Measurements from ENCODE around the gene XIRP2.
"Not testable (repeated sequence)": the region's sequence is repeated elsewhere in the genome, so short reads cannot be mapped to it uniquely, and the experiment has no call there.

The XIRP2 gene

DNA sequence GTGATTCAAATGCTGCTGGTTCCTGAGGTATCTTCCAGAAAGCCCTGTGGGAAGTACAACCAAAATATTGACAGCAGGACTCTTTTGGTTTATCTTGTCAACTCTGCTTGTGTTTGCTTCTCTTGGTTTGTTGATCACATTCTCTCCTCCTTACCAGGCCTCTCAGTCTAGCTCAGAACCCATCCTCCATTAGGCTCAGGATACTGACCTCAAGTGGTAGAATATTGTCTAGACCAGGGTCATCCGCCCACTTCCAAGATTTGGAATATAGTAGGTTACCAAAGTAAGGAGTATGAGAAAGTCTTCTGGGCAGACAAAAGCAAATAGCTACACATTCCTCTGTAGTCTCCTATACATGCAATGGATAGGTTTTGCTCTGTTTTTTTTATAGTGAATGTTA is 56.6 kb downstream of the XIRP2 start:
- DNase-seq, result no peak

DNA sequence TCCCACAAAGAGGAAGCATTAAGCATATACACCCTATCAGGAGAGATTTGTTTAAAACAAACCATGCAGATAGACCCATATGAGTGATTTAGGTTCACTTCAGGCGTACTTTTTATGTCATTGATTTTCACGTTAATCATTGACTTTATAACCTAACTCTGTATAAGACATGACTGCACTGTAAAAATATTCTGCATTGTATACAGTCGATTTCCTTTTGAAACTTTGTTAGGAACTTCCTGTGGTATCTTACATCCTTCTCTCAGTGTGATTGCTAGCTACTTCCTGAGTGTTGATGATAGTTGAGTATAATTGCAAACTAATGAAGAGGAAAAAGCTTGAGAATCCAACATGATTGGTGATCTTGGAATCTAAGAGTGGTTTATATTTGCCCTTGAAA is 69.4 kb downstream of the XIRP2 start:
- DNase-seq, result no peak

DNA sequence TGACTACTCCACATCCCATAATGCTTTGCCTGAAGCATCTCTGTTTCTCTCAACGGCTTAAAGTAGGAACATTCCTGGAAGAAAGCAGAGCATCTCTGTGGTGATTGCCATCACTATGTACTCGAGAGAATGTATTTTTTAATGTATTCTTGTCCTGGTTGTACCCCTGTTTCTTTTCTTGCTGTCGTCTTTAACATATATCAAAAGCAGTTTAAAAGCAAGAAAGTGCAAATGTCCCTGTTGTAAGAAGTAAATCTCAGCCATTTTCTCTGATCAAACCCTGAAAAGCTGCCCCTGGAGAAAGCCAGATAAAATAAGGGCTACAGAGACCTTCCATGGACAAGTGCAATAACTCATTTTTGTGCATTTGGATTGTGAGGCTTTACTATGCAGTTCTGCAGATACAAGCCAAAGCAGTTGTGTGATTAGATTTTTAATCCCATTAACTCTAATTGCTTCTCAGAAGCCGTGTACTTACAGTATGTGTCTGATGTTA is 70.8 kb downstream of the XIRP2 start:
- DNase-seq, result no peak

DNA sequence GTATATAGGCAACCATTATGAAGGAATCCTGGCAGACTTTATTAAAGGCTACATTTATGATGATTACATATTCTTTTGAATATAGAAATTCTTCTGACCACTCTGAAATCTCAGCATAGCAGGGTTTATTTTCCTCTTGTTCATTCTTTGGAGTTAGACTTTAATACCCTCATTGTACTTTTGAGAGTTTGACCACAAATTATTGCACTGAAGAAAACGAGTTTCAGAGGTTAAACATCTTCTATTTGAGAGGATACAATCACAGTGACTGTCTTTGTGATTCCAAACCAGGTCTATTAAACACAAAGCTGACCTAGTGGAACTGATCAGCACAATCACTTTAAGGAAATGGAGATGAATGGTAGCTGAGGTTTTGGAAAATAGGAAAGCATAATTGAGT is 71.3 kb downstream of the XIRP2 start:
- DNase-seq, result no peak

DNA sequence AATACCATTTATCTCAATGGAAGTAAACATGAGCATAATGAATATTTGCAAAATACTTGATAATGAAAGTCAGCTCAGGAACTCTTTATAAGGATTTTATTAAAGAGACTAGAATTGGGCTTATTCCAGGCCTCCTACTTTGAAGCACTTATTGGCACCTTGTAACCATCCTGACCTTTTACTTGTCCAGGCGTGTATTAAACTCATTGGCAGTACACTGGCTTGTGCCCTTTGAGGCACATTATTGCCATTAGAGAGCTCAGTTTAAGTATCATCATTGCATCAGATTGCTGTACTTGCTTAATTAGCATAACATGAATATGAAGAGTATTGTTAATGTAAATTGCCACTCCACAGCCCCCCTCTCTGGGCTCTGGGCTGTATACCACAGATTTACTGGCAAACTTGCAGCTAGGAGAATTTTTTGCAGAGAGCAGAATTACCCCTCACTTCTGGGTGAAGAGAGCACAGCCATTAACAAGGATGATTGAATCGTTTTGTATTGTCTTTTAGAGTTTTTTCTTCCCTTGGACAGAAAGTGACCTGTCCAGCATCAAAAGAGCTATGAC is 72.5 kb downstream of the XIRP2 start:
- no peak for DNase-seq

DNA sequence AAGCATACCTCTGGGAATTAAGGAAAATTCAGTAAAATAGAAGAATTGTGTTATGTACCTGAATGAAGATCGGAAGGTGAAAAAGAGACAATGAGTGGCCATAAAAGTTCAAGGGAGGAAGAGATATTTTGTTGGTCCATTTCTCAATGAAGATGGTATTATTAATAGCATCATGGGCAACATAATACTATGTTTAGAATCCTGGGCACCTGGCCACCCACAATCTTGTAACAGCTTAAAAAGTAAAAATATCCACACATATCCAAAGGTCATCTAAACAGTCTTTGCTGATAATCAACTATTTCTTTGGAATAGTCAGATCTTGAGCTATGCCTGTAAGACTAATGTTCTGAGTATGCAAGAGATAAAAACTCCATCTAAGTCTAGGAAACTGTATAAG is 73.7 kb downstream of the XIRP2 start:
- DNase-seq, result no peak

DNA sequence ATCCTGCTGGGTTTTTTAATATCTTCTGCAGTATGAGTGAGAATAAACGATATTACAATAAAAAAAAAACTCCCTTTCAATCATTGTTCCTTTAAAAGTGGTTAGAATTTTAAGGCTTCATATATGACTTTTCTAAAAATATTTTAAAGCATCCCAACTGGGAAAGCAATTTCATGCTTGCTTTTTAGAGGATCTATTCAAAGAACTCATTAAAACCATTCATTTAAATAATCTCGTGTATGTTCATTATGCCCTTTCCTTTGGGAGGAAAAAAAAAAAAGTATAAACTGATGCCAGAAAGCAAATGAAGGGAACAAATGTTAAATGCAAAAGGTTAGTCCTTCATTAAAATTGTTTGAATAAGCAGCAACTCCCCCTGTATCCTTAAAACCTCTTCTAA is 81.2 kb downstream of the XIRP2 start:
- DNase-seq, result no peak

DNA sequence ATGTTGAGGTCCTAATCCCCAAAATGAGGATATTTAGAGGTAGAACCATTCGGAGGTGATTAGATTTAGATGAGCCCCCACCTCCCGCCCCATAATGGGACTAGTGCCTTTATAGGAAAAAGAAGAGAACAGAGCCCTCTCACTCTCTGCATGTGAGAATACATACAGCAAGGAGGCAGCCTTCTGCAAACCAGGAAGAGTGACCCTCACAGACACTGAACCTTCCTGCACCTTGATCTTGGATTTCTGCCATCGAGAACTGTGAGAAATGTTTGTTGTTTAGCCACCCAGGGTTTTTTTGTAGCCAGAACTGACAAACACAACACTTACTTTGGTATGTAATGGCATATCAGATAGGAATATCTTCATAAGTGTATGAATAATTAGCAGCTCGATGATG is 83.7 kb downstream of the XIRP2 start:
- DNase-seq, result no peak

DNA sequence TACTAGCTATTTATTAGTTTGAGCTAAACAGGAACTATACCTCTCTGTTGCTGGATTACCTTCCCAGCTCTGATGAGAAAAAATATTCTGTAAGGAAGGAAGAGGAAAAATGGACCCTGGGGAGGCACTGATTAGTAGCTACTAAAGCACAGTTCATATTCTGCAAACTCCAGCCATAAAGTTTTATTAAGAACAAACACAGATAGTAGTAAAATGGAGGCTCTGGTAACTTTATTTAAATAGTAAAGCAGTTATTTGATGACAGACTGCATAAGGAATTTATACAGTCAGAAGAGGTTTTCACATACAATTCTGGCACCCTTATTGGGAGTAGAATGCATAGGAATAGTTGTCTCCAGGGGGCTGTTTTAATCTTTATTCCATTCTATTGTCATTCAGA is 84.1 kb downstream of the XIRP2 start:
- no peak for DNase-seq

DNA sequence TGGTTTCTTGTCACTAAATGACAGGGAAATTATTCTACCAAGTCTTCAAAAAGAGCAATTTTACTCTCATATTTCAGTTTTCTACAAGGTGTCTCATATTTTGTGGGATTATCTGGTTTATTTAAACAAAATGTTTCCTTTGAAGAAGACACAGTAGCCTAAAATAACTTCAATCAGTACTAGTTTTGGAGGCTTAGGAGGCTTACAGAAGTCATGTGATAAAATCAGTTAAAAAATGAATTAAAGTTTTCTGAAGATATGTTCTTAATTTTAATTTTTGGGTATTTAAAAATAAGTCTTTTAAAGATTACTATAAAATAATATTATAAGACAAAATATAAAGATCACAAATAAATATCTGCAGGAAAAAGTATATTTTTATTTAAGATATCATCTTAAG is 95.9 kb downstream of the XIRP2 start:
- DNase-seq, result no peak

DNA sequence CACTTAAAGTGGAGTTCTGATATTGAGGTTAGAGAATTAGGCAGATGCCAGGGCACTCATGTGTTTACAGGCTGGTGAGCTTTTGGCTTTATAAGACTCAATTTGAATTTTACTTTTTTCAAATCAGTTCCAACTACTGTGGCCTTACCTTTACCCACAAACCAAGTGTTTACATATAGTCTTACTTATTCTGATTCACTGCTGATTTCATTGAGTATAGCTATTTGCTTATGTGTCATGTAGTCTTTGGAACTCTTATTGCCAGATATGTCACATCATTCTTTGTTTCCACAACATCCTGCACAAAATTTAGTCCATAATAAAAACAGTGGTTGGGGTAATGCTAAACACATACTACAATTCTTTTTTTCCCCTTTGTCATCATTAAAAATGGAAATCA is 96.5 kb downstream of the XIRP2 start:
- no peak for DNase-seq

DNA sequence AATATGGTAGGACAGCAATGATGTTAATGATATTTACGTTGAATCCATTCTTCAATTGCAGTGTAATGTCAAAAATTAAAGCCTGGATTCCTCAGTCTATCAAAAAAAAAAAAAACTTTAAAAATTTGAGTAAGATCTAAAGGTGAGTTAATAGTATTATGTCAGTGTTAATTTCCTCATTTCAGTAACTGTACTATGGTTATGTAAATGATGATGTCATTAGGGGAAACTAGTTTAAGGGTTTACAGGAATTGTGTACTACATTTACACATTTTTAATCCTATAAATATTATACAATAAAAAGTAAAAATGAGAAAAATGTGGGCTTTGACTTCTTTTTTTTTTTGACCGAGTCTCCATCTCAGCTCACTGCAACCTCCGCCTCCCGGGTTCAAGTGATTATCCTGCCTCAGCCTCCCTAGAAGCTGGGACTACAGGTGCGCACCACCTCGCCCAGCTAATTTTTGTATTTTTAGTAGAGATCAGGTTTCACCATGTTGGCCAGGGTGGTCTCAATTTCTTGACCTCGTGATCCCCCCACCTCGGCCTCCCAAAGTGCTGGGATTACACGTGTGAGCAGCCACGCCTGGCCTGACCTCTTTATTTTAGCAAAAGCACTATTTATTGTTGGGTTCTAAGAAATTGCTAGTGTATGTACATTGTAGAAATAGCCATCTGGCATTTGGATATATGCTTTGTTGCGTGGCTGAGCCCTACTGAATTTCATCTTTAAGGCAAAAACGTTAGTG is 106.5 kb downstream of the XIRP2 start:
- DNase-seq, result no peak

DNA sequence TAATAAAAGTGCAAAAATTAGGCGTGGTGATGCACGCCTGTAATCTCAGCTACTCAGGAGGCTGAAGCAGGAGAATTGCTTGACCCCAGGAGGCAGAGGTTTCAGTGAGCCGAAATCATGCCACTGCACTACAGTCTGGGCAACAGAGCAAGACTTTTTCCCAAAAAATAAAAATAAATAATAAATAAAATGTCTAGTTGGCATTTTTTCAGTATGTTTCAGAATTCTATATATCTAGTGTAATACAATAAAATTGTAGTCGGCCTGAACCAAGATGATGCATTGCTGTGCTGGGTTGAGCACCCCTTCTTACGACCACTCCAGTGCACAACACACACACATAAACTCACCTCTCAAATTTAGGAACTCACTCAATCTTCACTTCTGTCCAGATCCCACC is 108.2 kb downstream of the XIRP2 start:
- DNase-seq, result no peak

DNA sequence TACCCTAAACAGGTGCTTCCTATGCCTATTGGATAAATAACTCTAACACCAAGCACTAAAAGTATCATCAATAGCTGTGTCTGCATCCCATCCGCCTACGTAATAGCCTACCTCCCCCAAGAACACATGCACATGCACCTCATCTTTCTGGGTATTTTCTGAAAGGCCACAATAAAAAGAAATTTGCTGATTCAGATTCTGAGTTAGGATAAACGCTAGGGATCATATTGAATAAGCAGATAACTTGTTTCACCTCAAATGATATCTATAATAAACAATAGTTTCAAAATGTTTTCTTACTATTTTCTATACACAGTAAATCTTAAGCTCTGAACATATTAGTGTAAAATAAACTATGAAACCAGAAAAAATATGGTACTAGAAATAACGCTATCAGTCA is 112.9 kb downstream of the XIRP2 start:
- DNase-seq, result no peak

DNA sequence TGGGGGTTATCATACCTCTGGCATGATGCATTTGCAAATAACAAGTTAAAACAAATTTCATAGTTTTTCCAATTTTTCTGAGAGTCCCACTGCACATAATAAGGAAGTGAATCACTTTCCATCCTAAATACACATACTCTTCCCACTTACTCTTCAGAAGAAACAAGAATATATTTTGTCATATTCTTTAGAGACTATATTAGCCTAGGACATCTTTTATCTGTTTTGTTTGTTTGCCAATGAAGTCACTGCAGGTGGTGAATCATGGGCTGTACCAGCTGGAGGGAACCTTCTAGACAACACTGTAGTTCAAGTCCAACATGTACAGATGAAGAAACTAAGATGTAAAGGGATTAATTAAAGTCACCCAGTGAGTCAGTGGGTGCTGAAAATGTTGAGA is 116.8 kb downstream of the XIRP2 start:
- no peak for DNase-seq

DNA sequence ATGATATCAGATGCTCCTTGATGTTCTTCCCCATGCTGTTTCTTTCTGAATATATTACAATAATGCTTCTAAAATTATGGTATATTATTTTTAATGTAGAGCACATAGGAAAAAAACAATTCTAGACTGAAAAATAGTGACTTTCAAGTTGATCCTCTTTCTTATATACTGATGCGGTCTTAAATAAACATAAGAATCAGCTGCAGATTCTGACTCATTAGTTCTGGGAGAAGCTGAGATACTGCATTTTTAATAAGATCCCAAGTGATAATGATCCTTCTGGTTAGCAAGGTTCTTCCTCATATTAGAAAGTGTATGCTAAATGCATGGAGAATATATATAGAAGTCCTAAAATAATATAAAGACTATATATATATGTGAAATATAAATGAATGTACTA is 124.9 kb downstream of the XIRP2 start:
- DNase-seq, result no peak

DNA sequence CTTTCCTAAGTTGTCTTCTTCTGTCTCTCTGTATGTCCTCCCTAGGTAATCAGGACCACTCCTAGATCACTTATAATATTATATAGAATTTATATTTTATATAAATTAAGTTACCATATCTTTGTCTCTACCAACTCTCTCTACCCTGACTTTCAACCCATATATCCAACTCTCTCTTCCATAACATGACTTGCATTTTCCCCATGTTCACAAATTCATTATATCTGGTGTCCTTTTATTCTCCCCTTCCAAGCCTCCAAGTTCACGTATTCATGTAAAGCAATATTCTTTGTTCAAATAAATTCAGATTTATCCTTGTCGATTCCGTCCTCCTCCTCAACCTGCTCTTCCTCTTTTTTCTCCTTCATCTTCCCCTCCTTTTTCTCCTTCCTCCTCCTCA is 127.5 kb downstream of the XIRP2 start:
- DNase-seq, result no peak

DNA sequence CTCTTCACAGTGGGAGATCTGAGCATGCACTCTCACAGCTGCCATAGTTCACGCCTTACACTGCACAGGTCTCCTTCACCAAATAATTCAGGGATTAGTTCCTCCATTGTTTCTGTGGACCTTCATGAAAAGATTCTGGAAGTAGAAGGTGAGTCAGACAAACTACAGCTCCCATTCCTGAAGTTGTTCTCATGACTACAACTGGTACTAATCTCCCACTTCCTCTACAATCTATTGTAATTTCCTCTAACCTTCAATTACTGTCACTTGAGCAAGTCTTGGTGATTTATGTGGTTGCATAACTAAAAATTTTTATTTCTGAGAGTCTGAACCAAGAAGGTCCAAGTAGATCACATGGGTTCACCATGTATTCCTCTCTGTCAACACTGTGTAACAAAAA is 128.7 kb downstream of the XIRP2 start:
- no peak for DNase-seq

DNA sequence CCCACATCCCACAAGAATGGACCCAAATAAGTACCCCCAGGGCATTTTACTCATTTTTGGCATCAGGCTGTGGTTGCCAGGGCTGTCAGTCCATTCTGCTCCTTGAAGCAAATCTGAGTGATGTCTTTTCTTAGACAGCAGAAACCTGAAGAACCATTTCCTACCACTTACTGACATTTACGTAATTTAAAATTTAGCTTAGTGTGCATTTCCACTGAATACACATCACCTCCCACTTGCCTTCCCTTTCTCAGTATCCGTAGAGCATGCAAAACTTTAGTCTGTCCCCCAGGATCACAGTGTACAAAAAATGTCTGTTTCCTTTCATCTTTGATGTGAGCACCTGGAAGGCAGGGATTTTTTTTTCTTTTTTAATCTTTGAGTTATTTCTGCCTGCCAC is 130.3 kb downstream of the XIRP2 start:
- DNase-seq, result no peak

DNA sequence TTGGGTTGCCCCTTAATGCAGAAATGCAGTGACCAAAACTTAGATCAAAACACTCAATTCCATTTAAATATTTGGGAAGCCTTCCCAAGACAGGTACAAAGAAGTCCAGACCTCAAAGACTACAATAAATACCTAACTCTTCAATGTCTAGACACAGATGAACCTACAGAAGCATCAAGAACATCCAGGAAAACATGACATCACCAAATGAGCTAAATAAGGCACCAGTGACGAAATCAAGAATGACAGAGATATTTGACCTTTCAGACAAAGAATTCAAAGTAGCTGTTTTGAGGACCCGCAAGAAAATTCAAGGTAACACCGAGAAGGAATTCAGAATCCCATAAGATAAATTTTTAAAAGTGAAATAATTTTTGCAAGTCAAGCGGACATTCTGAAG is 140.2 kb downstream of the XIRP2 start:
- DNase-seq, result no peak

DNA sequence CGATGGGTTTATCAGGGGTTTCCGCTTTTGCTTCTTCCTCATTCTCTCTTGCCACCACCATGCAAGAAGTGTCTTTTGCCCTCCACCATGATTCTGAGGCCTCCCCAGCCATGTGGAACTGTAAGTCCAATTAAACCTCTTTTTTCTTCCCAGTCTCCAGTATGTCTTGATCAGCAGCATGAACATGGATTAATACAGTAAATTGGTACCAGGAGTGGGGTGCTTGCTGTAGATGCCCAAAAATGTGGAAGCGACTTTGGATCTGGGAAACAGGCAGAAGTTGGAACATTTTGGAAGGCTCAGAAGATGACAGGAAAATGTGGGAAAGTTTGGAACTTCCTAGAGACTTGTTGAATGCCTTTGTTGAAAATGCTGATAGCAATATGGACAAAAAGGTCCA is 146.7 kb downstream of the XIRP2 start:
- DNase-seq, result not testable (repeated sequence)

DNA sequence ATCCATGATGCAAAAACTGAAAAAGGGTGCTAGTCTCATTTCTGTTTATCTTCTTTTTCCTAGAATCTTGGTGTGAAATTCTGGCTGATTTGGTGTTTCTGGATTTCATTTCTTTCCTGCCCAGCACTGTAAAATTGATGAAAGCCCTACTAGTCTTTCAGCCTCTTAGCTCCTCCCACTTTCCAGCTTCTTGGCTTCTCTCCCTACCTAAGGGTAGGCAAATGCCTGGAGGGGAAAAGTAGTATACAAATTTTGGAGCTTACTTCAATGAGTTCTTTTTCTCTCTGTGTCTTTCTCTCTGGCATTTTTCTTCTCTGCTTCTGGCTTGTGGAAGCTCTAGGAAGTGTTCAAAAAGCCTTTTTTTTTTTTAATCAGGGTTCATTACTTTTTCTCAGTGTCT is 160.5 kb downstream of the XIRP2 start:
- no peak for DNase-seq

DNA sequence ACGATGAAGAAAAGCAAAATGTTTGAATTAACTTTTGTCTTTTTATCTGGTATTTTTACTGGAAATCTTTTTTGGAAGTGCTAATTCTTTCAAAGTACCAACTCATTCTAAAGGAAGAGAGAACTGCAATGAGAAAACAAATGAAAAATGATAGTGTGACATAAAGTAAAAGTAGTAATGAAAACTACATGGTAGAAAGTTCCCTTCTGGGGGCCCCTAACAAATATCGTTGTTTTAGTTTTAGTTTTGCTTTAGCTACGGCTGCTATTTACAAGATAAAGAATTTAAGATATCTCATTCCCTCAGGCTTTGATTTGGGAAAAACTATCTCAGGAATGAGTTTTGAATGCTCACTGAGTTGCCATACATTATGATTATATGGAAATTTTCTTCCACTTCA is 161.4 kb downstream of the XIRP2 start:
- DNase-seq, result no peak

DNA sequence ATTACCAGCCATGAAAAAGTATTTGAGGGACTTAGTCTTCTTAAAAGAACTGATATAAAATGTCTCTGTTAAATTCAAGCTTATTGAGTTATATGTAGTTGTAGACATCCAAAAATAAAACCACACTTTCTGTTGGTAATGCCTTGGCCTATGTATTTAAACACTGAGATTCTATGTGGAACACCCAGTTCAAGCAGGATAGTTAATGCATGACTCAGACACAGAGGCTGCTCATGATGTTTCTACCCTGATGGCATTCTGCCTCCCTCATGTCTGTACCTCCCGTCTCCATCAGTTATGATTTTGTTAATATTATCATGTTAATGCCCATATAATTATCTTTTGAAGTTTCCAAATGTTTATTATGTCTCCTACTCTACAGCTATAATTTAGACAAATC is 164.5 kb downstream of the XIRP2 start:
- DNase-seq, result no peak

DNA sequence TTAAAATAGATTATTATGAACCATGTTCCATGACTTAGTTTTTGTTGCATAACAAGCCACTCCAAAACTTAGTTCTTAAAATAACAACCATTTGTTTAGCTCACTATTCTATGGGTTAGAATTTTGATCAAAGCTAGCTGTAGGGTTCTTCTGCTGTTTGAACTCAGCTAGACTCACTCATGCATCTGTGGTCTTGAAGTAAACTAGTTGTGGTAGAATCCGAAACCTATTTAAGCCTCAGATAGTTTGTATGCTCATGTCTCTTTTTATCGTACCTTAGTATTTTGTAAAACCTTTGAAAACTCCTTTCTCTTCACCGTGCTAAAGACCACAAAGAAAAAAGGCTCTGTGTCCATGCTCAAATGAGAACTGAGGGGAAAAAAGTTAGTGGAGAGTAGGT is 166.6 kb downstream of the XIRP2 start:
- no peak for DNase-seq
